Nephron (organoid): Measurements from ENCODE around the gene MYOD1.

Source experiments
- H3K27ac Mint-ChIP-seq, 3 experiments: 2 replicates each; pipeline ENCODE4 v1.8.0; 2020; ENCODE audit warnings: mixed read lengths in 3 of 3, mild to moderate bottlenecking in 2 of 3, moderate library complexity in 1 of 3
- H3K27me3 Mint-ChIP-seq: 2 replicates; pipeline ENCODE4 v1.8.0; 2021; ENCODE audit warnings: low read depth, mild to moderate bottlenecking, moderate library complexity, mixed read lengths
- H3K36me3 Mint-ChIP-seq: 2 replicates; pipeline ENCODE4 v1.8.0; 2020; ENCODE audit warnings: low read depth, mixed read lengths
- H3K4me1 Mint-ChIP-seq: 2 replicates; pipeline ENCODE4 v1.8.0; 2020; ENCODE audit warnings: mixed read lengths
- H3K4me3 Mint-ChIP-seq, 3 experiments: 2 replicates each; pipeline ENCODE4 v1.8.0; 2020; ENCODE audit warnings: mild to moderate bottlenecking in 3 of 3, mixed read lengths in 3 of 3, moderate library complexity in 2 of 3
- H3K9me3 Mint-ChIP-seq: 2 replicates; pipeline ENCODE4 v1.8.0; 2020; ENCODE audit warnings: mixed read lengths
- CTCF ChIP-seq, 3 experiments: fragments of 200-600 bp; sonication (generic); IDR thresholded peaks; one replicate each; pipeline ENCODE4 v1.5.0; 2021; ENCODE audit warnings: antibody characterized with exemption in 3 of 3; ENCODE audit not compliant: unreplicated experiment in 3 of 3

Gene MYOD1

GRCh38 chr11:17769218-17769617, 49.8 kb downstream of the MYOD1 start:
- no peak for TF ChIP-seq CTCF (IDR thresholded peaks at IDR 0.05; ENCODE audit: unreplicated experiment in 3 of 3)
- Mint-ChIP-seq H3K9me3 (no peaks in the 10 kb centered on the region), H3K36me3 (no peaks in the 10 kb centered on the region), H3K4me1 (no peaks in the 10 kb centered on the region), H3K27me3 (peaks cover 11% of the 10 kb centered on the region), H3K4me3 (no peak overlapping the region), H3K27ac (no peak overlapping the region)

- H3K27ac Mint-ChIP-seq, result no peak overlapping the region
- H3K36me3 Mint-ChIP-seq, result no peaks in the 10 kb centered on the region
- H3K9me3 Mint-ChIP-seq, result no peaks in the 10 kb centered on the region
- no peak overlapping the region for H3K4me3 Mint-ChIP-seq
- no peaks in the 10 kb centered on the region for H3K4me1 Mint-ChIP-seq
- TF ChIP-seq CTCF (IDR thresholded peaks at IDR 0.05; ENCODE audit: unreplicated experiment in 3 of 3), result no peak
- H3K27me3 Mint-ChIP-seq, result peaks cover 9% of the 10 kb centered on the region
These were observed 50.8 kb downstream of the MYOD1 start for GRCh38 chr11:17770048-17770652.

- Mint-ChIP-seq H3K9me3 (no peaks in the 10 kb centered on the region), H3K27ac (no peak overlapping the region), H3K36me3 (no peaks in the 10 kb centered on the region), H3K4me3 (no peak overlapping the region), H3K4me1 (no peaks in the 10 kb centered on the region), H3K27me3 (peaks cover 6% of the 10 kb centered on the region)
- TF ChIP-seq CTCF (IDR thresholded peaks at IDR 0.05; ENCODE audit: unreplicated experiment in 3 of 3), result no peak
These were observed 51.5 kb downstream of the MYOD1 start for GRCh38 chr11:17770917-17771316.

GRCh38 chr11:17771415-17771814, 52.0 kb downstream of the MYOD1 start:
- peaks cover 3% of the 10 kb centered on the region for H3K27me3 Mint-ChIP-seq
- no peaks in the 10 kb centered on the region for H3K4me1 Mint-ChIP-seq
- H3K9me3 Mint-ChIP-seq, result no peaks in the 10 kb centered on the region
- no peaks in the 10 kb centered on the region for H3K36me3 Mint-ChIP-seq
- no peak overlapping the region for H3K27ac Mint-ChIP-seq
- TF ChIP-seq CTCF (IDR thresholded peaks at IDR 0.05; ENCODE audit: unreplicated experiment in 3 of 3), result no peak
- no peak overlapping the region for H3K4me3 Mint-ChIP-seq
